ENCODE measurements around the gene CPNE6. TPM values are rescaled to one million over a fixed set of nuclear protein-coding genes. Genes with fewer than 3 reads are reported as not detected.
"Not testable (repeated sequence)": the region's sequence is repeated elsewhere in the genome, so short reads cannot be mapped to it uniquely, and the experiment has no call there.

CPNE6 gene
- total RNA-seq, 1 donor from 2014 or later, result not detected

GRCh38 chr14:24102357-24103048, 31.1 kb downstream of the CPNE6 start:
- H3K4me3 ChIP-seq (ENCODE audit: low read depth, low read length), result no peak overlapping the region
- no peak for TF ChIP-seq CTCF (IDR thresholded peaks at IDR 0.05; ENCODE audit: insufficient read depth, low read length, poor library complexity, severe bottlenecking)
- no peak for DNase-seq (ENCODE audit: low read depth)
- H3K27me3 ChIP-seq (ENCODE audit: control insufficient read depth, insufficient read depth, low read length), result no peaks in the 10 kb centered on the region
- peaks cover 4% of the 10 kb centered on the region for H3K36me3 ChIP-seq (ENCODE audit: control insufficient read depth, insufficient read depth, low read length)

GRCh38 chr14:24103451-24103850, 32.1 kb downstream of the CPNE6 start:
- no peaks in the 10 kb centered on the region for H3K27me3 ChIP-seq (ENCODE audit: control insufficient read depth, insufficient read depth, low read length)
- no peak for TF ChIP-seq CTCF (IDR thresholded peaks at IDR 0.05; ENCODE audit: insufficient read depth, low read length, poor library complexity, severe bottlenecking)
- H3K36me3 ChIP-seq (ENCODE audit: control insufficient read depth, insufficient read depth, low read length), result peaks cover 4% of the 10 kb centered on the region
- no peak for DNase-seq (ENCODE audit: low read depth)
- H3K4me3 ChIP-seq (ENCODE audit: low read depth, low read length), result no peak overlapping the region

- not testable (repeated sequence) for DNase-seq (ENCODE audit: low read depth); H3K4me3 ChIP-seq (ENCODE audit: low read depth, low read length); H3K36me3 ChIP-seq (ENCODE audit: control insufficient read depth, insufficient read depth, low read length); H3K27me3 ChIP-seq (ENCODE audit: control insufficient read depth, insufficient read depth, low read length)
These were observed 34.4 kb downstream of the CPNE6 start for GRCh38 chr14:24105609-24106239.

- Histone ChIP-seq H3K27me3 (ENCODE audit: control insufficient read depth, insufficient read depth, low read length) (no peaks in the 10 kb centered on the region), H3K4me3 (ENCODE audit: low read depth, low read length) (no peak overlapping the region), H3K36me3 (ENCODE audit: control insufficient read depth, insufficient read depth, low read length) (no peaks in the 10 kb centered on the region)
- DNase-seq (ENCODE audit: low read depth), result no peak
- no peak for TF ChIP-seq CTCF (IDR thresholded peaks at IDR 0.05; ENCODE audit: insufficient read depth, low read length, poor library complexity, severe bottlenecking)
These were observed 35.4 kb downstream of the CPNE6 start for GRCh38 chr14:24106672-24107271.

- TF ChIP-seq CTCF (IDR thresholded peaks at IDR 0.05; ENCODE audit: insufficient read depth, low read length, poor library complexity, severe bottlenecking), result no peak
- DNase-seq (ENCODE audit: low read depth), result no peak
- Histone ChIP-seq H3K27me3 (ENCODE audit: control insufficient read depth, insufficient read depth, low read length) (no peaks in the 10 kb centered on the region), H3K4me3 (ENCODE audit: low read depth, low read length) (no peak overlapping the region), H3K36me3 (ENCODE audit: control insufficient read depth, insufficient read depth, low read length) (no peaks in the 10 kb centered on the region)
These were observed 37.0 kb downstream of the CPNE6 start for GRCh38 chr14:24108336-24108874.

GRCh38 chr14:24110060-24110459, 38.7 kb downstream of the CPNE6 start:
- no peak for DNase-seq (ENCODE audit: low read depth)
- no peak for TF ChIP-seq CTCF (IDR thresholded peaks at IDR 0.05; ENCODE audit: insufficient read depth, low read length, poor library complexity, severe bottlenecking)
- Histone ChIP-seq H3K27me3 (ENCODE audit: control insufficient read depth, insufficient read depth, low read length) (no peaks in the 10 kb centered on the region), H3K36me3 (ENCODE audit: control insufficient read depth, insufficient read depth, low read length) (no peaks in the 10 kb centered on the region), H3K4me3 (ENCODE audit: low read depth, low read length) (no peak overlapping the region)

Measured in kidney epithelial cell (primary cell).